Measurements from ENCODE around the gene MOGAT2. TPM values are rescaled to one million over a fixed set of nuclear protein-coding genes. Genes with fewer than 3 reads are reported as not detected.
A peak's percentile ranks its signal among the peaks of the same experiment; 100 is the strongest.

MOGAT2 gene
- total RNA-seq, 1 donor from 2014 or later, result not detected

DNA sequence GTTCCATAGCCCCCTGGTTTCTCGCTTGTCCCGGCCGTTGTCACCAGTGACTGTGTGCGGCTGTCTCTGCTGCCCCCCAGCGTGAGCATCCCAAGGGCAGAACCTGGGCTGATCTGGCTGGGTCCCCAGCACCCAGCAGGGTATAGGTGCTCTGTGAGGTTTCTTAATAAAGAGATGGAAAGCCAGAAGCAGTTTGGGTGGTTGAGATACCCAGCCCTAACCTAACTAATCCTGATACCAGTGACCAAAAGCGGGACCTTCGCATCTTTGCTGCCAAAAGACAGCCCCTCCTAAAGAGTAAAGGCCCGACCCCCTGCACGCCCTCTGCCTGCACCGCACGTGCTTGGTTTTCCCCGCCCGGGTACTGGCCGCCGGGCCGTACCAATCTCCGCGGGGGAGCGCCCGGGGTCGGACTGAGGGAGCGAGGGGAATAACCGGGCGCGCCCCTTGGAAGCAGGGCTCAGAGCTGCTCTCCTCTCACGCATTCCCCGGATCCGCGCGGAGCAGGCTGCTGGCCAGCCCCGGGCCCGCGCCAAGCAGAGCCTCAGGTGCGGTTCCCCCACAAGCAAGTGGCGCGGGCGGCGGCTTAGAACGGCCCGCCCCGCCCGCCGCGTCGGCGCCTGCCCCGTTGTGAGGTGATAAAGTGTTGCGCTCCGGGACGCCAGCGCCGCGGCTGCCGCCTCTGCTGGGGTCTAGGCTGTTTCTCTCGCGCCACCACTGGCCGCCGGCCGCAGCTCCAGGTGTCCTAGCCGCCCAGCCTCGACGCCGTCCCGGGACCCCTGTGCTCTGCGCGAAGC is 50.7 kb downstream of the MOGAT2 start, which contains the start of gene DGAT2:
DGAT2 (plus strand) TSS at position 667 of the 797 bp plus-strand sequence. CDS start 214 bp downstream, outside the sequence.
- Mint-ChIP-seq H3K4me1 (ENCODE audit: low read depth) (peaks cover 49% of the 10 kb centered on the region), H3K27ac (peak within 1 kb of the TSS; percentile 83), H3K4me3 (peak within 1 kb of the TSS; percentile 81), H3K27me3 (ENCODE audit: insufficient read depth) (peaks cover 18% of the 10 kb centered on the region), H3K9me3 (no peaks in the 10 kb centered on the region), H3K36me3 (ENCODE audit: low read depth) (peaks cover 4% of the 10 kb centered on the region)
- DNase-seq (ENCODE audit: low spot score), result peak; percentile 69
- intact Hi-C loops (cut with micrococcal nuclease), result loop anchor here (1.0 to 2.0 kb wide), 2 partner anchors 46 kb away; no protein-coding TSS in a partner anchor

DNA sequence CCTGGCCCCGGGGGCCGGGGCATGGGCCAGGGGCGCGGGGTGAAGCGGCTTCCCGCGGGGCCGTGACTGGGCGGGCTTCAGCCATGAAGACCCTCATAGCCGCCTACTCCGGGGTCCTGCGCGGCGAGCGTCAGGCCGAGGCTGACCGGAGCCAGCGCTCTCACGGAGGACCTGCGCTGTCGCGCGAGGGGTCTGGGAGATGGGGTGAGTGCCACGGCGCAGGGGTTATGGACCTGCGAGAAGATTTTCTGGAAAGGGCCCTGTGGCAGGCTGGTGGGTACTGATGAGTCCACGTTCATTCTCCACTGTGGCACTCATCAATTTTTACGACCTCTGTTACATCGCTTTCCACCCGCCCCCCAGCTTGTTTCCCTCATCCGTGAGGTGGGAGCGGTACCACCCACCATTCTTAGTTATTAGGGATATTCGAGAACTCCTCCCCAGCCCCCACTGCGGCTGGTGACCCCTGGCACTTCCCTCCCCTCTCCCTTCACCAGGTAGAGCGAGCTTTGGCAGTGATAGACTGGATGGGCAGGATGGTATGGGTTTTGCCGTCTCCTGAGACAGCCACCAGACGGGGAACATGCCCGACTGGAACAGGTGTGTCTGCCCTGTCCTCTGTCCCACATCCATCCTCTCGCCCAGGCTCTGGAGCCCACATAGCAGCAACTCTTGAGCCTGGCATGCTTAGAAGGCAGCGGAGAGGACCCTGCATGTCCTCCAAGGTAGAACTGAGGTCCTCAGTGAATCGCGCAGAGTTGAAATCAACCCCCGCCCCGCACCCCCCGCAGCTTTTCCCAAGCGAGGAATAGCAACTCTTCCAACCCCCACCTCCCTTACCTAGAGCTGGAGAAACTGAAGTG is 51.5 kb downstream of the MOGAT2 start:
- peaks cover 10% of the 10 kb centered on the region for H3K36me3 Mint-ChIP-seq (ENCODE audit: low read depth)
- intact Hi-C loops (cut with micrococcal nuclease), result loop anchor here (1.0 to 2.0 kb wide), 2 partner anchors 45 to 46 kb away; no protein-coding TSS in a partner anchor

DNA sequence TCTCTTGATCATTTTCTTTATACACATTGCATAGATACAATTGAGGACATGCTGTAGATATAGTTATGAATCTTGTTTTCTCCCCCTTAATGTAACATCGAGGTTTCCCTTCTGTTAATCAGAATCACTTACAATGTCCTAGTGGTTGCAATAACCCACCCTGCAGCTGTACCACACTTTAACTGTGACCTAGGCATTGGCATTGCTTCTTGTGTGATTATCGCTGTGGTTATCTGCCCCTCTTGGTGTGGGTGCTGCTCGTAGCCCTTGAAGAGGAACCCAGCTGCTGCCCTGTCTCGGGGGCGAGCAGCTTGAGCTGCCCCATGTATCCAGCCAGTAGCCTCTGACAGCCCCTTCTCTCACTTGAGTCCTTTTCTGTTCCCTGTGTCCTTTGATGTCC is 52.5 kb downstream of the MOGAT2 start:
- no peak for DNase-seq (ENCODE audit: low spot score)
- Mint-ChIP-seq H3K4me1 (ENCODE audit: low read depth) (peaks cover 66% of the 10 kb centered on the region), H3K4me3 (peak overlapping the region; percentile 74)

More for the DNA sequence above, 51.5 kb downstream of the MOGAT2 start:
- Mint-ChIP-seq H3K4me1 (ENCODE audit: low read depth) (peaks cover 57% of the 10 kb centered on the region), H3K27me3 (ENCODE audit: insufficient read depth) (peaks cover 18% of the 10 kb centered on the region), H3K27ac (peak overlapping the region; percentile 53), H3K9me3 (no peaks in the 10 kb centered on the region), H3K4me3 (peak overlapping the region; percentile 74)
- no peak for DNase-seq (ENCODE audit: low spot score)

DNA sequence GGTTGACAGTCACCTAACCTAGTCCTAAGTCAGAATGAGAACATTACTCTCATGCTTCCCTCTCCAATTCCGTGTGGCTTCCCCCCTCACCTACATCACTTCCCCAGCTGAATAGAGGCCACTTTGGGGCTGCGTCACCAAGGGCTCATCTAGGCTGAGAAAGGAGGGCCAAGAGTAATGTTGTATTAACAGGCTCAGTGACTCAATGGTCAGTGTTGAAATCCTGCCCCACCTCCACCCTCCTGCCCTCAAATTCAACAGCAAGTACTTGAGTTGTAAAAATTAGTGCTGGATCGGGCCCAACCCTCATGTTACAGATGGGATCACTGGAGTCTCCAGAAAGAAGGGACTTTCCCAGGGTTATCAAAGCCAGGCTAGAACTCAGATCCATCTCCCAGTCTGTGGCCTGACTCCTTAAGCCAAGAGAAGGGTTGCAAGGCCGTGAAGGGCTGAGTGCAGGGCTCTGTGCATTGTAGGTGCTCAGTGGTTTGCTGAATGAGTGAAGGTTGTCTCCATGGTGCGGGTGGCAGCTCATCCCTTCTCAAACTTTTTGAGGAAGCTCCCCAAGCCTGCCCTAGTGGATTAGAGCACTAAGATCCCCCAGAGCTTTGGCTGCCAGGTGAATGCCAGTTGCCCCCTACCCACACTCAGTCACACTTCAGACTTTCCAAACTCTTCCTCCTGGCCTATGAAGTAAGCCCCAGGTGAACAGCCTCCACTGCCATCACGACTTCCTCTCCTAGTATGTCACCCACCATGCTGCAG is 54.2 kb downstream of the MOGAT2 start:
- peaks cover 18% of the 10 kb centered on the region for H3K27me3 Mint-ChIP-seq (ENCODE audit: insufficient read depth)
- no peaks in the 10 kb centered on the region for H3K9me3 Mint-ChIP-seq
- intact Hi-C loops (cut with micrococcal nuclease), result no loop called here
- no peak overlapping the region for H3K27ac Mint-ChIP-seq
- H3K4me3 Mint-ChIP-seq, result no peak overlapping the region
- H3K4me1 Mint-ChIP-seq (ENCODE audit: low read depth), result peaks cover 69% of the 10 kb centered on the region
- no peak for DNase-seq (ENCODE audit: low spot score)
- peaks cover 11% of the 10 kb centered on the region for H3K36me3 Mint-ChIP-seq (ENCODE audit: low read depth)

More for the DNA sequence above, 52.5 kb downstream of the MOGAT2 start:
- H3K9me3 Mint-ChIP-seq, result no peaks in the 10 kb centered on the region
- H3K27me3 Mint-ChIP-seq (ENCODE audit: insufficient read depth), result peaks cover 18% of the 10 kb centered on the region
- peaks cover 10% of the 10 kb centered on the region for H3K36me3 Mint-ChIP-seq (ENCODE audit: low read depth)
- intact Hi-C loops (cut with micrococcal nuclease), result no loop called here
- H3K27ac Mint-ChIP-seq, result no peak overlapping the region

DNA sequence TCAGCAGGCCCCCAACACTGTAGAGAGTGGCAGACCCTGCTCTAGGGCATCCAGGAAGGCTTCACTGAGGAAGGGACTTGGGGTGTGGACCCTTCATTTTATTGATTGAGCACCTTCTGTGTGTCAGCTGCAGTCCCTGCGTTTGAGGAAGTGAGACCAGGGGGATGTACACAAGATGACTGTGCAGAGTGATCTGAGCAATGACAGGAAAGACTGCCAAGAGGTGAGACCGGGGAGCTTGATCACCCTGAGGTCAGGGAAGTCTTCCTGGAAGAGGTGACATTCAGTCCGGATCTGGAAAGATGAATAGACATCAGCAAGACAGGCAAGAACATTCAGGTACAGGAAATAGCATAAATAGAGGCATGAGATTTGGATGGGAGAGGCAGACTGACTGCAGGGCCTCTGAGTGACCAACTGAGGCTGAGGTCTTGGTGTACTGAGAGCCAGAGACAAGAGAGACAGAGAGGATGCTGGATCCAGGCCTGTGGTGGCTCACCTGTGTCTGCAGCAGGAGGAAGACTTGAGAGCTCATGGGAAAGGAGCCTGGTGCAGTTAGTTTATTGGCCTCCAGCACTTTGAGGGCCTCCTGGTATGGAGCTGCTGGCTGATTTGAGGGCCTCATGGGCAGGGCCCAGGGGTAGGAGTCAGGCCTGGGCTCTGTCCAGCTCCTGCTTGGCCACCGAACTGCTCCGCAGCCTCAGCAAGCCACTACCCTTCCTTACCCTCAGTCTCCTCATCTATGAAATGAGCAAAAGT is 56.1 kb downstream of the MOGAT2 start:
- peaks cover 14% of the 10 kb centered on the region for H3K27me3 Mint-ChIP-seq (ENCODE audit: insufficient read depth)
- H3K27ac Mint-ChIP-seq, result peak overlapping the region; percentile 72
- H3K36me3 Mint-ChIP-seq (ENCODE audit: low read depth), result peaks cover 10% of the 10 kb centered on the region
- peak overlapping the region; percentile 40 for H3K4me3 Mint-ChIP-seq
- H3K4me1 Mint-ChIP-seq (ENCODE audit: low read depth), result peaks cover 71% of the 10 kb centered on the region
- DNase-seq (ENCODE audit: low spot score), result peak; percentile 35
- intact Hi-C loops (cut with micrococcal nuclease), result no loop called here
- no peaks in the 10 kb centered on the region for H3K9me3 Mint-ChIP-seq

DNA sequence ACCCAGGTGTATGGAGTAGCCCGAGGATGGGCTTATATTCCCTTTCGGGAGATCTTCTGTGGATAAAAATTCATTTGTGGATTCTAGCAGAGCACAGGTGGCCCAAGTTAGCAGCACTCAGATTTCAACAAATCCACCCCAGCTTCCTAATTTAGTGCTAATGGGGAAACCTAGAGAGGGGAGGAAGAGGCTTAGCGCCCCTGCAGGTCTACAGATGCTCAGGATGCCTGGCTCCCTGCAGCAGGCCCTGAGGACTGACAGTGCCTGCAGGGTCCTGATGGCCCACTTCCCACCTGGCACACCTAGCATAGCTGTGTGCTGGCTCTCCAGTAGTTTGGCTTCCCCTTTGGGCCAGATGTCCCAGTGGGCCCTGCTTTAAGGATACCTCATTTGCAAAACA is 57.4 kb downstream of the MOGAT2 start:
- Mint-ChIP-seq H3K4me3 (no peak overlapping the region), H3K36me3 (ENCODE audit: low read depth) (peaks cover 10% of the 10 kb centered on the region), H3K27me3 (ENCODE audit: insufficient read depth) (peaks cover 4% of the 10 kb centered on the region), H3K27ac (no peak overlapping the region), H3K4me1 (ENCODE audit: low read depth) (peaks cover 62% of the 10 kb centered on the region), H3K9me3 (no peaks in the 10 kb centered on the region)
- intact Hi-C loops (cut with micrococcal nuclease), result no loop called here
- DNase-seq (ENCODE audit: low spot score), result no peak

DNA sequence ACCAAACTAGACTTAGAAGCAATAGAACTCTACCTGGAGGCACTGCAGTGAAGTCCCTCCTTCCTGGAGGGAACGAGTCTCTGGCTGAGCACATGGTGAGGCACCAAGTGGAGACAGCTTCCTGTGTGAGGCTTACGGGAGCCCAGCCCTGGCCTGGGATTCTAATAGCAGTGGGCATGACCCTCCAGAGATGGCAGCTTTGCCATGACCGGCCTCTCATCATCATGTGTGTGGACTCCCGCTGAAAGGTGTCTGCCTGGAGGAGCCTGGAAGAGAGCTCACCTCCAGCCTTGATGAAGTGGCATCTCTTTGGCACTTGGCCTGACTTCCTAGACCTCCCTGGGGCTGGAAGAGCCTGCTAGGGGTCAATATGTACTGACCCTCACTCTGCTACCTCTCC is 58.9 kb downstream of the MOGAT2 start:
- no peak for DNase-seq (ENCODE audit: low spot score)
- intact Hi-C loops (cut with micrococcal nuclease), result no loop called here
- Mint-ChIP-seq H3K4me1 (ENCODE audit: low read depth) (peaks cover 50% of the 10 kb centered on the region), H3K27me3 (ENCODE audit: insufficient read depth) (no peaks in the 10 kb centered on the region), H3K36me3 (ENCODE audit: low read depth) (peaks cover 10% of the 10 kb centered on the region), H3K9me3 (no peaks in the 10 kb centered on the region), H3K4me3 (no peak overlapping the region), H3K27ac (no peak overlapping the region)

DNA sequence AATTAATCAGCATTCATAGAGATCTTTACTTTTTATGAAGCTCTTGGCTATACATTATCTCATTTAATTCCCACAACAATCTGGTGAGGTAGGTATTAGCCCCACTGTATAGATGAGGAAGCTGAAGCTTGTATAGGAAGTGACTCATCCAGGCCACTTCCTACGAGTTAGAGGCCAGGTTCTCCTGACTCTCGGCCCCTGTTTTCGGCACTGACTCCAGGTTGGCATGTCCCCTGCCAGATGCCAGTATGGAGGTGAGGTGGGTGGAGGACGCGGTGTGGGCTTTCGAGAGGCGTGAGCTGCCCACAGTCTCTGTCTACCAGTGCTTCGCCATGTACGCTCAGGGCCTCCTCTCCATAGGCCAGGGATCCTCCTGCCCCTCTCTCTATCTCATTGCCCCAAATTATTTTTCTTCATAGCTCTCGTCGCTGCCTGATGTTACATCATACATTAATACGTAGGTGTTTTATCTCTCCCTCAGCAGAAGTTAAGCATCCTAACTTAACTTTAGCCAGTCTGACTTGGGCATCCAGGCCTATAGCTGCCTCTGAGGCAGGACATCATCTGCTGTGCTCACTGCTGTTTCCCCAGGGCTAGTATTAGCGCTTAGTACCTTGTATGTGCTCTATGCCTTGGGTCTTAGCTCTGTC is 59.9 kb downstream of the MOGAT2 start:
- Mint-ChIP-seq H3K27me3 (ENCODE audit: insufficient read depth) (no peaks in the 10 kb centered on the region), H3K36me3 (ENCODE audit: low read depth) (peaks cover 9% of the 10 kb centered on the region), H3K9me3 (no peaks in the 10 kb centered on the region), H3K4me1 (ENCODE audit: low read depth) (peaks cover 44% of the 10 kb centered on the region), H3K27ac (no peak overlapping the region), H3K4me3 (no peak overlapping the region)
- intact Hi-C loops (cut with micrococcal nuclease), result no loop called here
- DNase-seq (ENCODE audit: low spot score), result no peak

DNA sequence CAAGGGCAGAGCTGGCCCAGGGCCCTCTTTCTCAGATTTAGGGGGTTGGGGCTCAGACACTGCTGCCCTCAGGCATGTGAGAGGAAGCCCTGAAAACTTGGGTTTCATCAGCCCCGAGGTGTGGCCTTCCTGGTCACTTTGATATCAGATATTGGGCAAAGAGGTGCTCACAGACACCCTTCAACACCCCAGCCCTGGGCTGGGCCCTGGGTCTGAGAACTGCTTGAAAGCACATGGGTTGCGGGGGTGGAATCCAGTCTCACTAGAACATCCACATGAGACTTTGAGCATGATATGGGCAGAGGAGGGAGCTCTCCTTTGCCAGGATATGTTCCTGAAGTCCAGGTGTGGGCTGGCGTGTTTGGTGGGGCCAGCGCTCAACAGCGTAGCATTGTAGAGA is 61.3 kb downstream of the MOGAT2 start:
- peaks cover 36% of the 10 kb centered on the region for H3K4me1 Mint-ChIP-seq (ENCODE audit: low read depth)
- no peaks in the 10 kb centered on the region for H3K9me3 Mint-ChIP-seq
- no peak overlapping the region for H3K27ac Mint-ChIP-seq
- no peak for DNase-seq (ENCODE audit: low spot score)
- H3K4me3 Mint-ChIP-seq, result no peak overlapping the region
- H3K27me3 Mint-ChIP-seq (ENCODE audit: insufficient read depth), result no peaks in the 10 kb centered on the region
- intact Hi-C loops (cut with micrococcal nuclease), result no loop called here
- H3K36me3 Mint-ChIP-seq (ENCODE audit: low read depth), result peaks cover 2% of the 10 kb centered on the region

DNA sequence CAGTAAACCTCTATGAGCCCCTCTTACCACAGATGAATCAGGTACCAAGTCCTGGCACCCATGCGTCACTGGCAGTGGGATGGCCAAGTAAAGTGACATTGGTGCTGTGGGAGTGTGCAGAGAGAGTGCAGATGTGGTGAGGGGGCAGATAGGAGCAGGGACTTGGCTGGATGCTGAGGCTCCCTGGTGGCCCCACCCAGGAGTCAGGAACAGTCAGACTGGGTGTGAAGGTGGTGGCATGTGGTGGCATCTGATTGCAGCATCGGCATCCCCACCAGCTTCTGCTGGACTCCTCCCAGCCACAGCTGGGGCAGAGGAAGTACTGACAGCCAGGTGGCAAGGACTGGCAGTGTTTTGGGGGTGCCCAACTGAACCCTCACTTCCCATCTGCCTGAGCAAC is 62.3 kb downstream of the MOGAT2 start:
- peaks cover 26% of the 10 kb centered on the region for H3K4me1 Mint-ChIP-seq (ENCODE audit: low read depth)
- no peaks in the 10 kb centered on the region for H3K27me3 Mint-ChIP-seq (ENCODE audit: insufficient read depth)
- no peaks in the 10 kb centered on the region for H3K9me3 Mint-ChIP-seq
- H3K4me3 Mint-ChIP-seq, result no peak overlapping the region
- intact Hi-C loops (cut with micrococcal nuclease), result no loop called here
- DNase-seq (ENCODE audit: low spot score), result no peak
- H3K36me3 Mint-ChIP-seq (ENCODE audit: low read depth), result peaks cover 2% of the 10 kb centered on the region
- no peak overlapping the region for H3K27ac Mint-ChIP-seq

DNA sequence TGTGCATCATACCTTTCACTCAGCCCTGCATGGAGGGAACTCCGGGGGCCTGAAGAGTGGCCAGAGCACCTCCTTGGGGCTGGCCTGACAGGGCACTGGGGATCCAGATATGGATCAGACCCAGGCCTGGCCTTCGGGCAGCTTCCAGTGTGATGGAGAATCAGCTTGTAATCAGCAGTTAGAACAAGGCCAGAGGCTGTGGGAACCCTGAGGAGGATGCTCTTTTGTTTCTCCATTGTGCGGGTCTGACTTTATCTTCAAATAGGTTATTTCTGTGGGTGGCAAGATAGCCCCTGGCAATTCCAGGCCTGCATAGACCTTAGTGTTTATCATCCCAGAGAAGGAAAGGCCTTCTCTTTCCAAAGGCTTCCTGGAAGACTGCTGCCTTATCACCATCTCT is 63.2 kb downstream of the MOGAT2 start:
- no peak for DNase-seq (ENCODE audit: low spot score)
- Mint-ChIP-seq H3K27ac (no peak overlapping the region), H3K9me3 (no peaks in the 10 kb centered on the region), H3K36me3 (ENCODE audit: low read depth) (peaks cover 2% of the 10 kb centered on the region), H3K27me3 (ENCODE audit: insufficient read depth) (no peaks in the 10 kb centered on the region), H3K4me3 (no peak overlapping the region), H3K4me1 (ENCODE audit: low read depth) (peaks cover 24% of the 10 kb centered on the region)
- intact Hi-C loops (cut with micrococcal nuclease), result no loop called here

Measured in activated T-helper 1 cell treated with anti-CD3 and anti-CD28 coated beads, Interleukin-12 subunit alpha, Interleukin-12 subunit beta, Interleukin-2, Interleukin-4 antibody, amounts not matched to agents 30 ng/mL and 10 ng/mL and 1 ng/mL, durations not matched to agents 14 hours and 24 hours and 36 hours (primary cell).